Endothelial cell of umbilical vein (primary cell): Measurements from ENCODE around the gene ASB7. TPM values are rescaled to one million over a fixed set of nuclear protein-coding genes. Genes with fewer than 3 reads are reported as not detected.

Source experiments
- BruUV-seq: library from RNA; stranded (reverse); fragments of 400-500 nt; replicated peaks from 2 replicates; lab custom pipeline; 2021; lab: Mats Ljungman, UMichigan
- CTCF ChIA-PET: fragments of 300-600, 350-600 bp; sonication (Branson Sonifier 250); formaldehyde crosslinking; loops from one replicate; lab custom pipeline; 2021; ENCODE audit warnings: antibody characterized with exemption, inconsistent platforms; lab: Charles Lee
- POLR2A ChIA-PET: fragments of 300-600, 350-600 bp; sonication (Branson Sonifier 250); formaldehyde crosslinking; loops from one replicate; lab custom pipeline; 2021; ENCODE audit warnings: antibody characterized with exemption, inconsistent platforms; lab: Charles Lee
- DNase-seq: peaks from one replicate; pipeline ENCODE4 v3.0.0-alpha.2; 2011; ENCODE audit warnings: low read depth, low spot score
- FAIRE-seq: peaks from 2 replicates; lab custom pipeline; 2011; peaks lifted over from hg19 to GRCh38; lab: Jason Lieb, UNC
- H2AFZ ChIP-seq: 2 replicates; pipeline ENCODE4 v1.6.0; 2012; ENCODE audit warnings: low read depth, low read length, control low read depth, inconsistent platforms
- H3K27ac ChIP-seq: 2 replicates; pipeline ENCODE4 v1.5.1; 2011; ENCODE audit warnings: low read depth, mild to moderate bottlenecking, control low read depth, low read length, moderate library complexity; ENCODE audit not compliant: insufficient read depth
- H3K27me3 ChIP-seq, 2 experiments: 2 replicates each; pipeline versions ENCODE4 v1.6.0 to v1.6.1; 2011; ENCODE audit warnings: low read length in 2 of 2, mixed read lengths in 1 of 2; ENCODE audit not compliant: control insufficient read depth in 2 of 2, insufficient read depth in 2 of 2
- H3K36me3 ChIP-seq, 2 experiments: 2 replicates in 1 of 2; 3 replicates in 1 of 2; pipeline ENCODE4 v1.5.1; 2011; ENCODE audit warnings: low read length in 2 of 2, mild to moderate bottlenecking in 1 of 2, moderate library complexity in 1 of 2; ENCODE audit not compliant: control insufficient read depth in 2 of 2, insufficient read depth in 2 of 2; ENCODE audit errors: extremely low read depth in 1 of 2
- H3K4me1 ChIP-seq: 3 replicates; pipeline ENCODE4 v1.5.1; 2011; ENCODE audit warnings: mild to moderate bottlenecking, low read length; ENCODE audit not compliant: control insufficient read depth, insufficient read depth; ENCODE audit errors: extremely low read depth
- H3K4me2 ChIP-seq: 2 replicates; pipeline ENCODE4 v1.6.1; 2011; ENCODE audit warnings: low read length, control low read depth, mixed read lengths; ENCODE audit not compliant: insufficient read depth
- H3K4me3 ChIP-seq, 3 experiments: fragments of 200-600 bp in 1 of 3; sonication (generic), shearing (Covaris generic) in 1 of 3; replicated peaks in 1 of 3; 2 replicates each; pipeline ENCODE4 v1.5.1; 2011 to 2016; ENCODE audit warnings: control low read depth in 3 of 3, low read length in 3 of 3, mild to moderate bottlenecking in 2 of 3, inconsistent platforms in 1 of 3, low read depth in 1 of 3, moderate library complexity in 1 of 3; ENCODE audit not compliant: insufficient read depth in 1 of 3
- H3K79me2 ChIP-seq: 2 replicates; pipeline ENCODE4 v1.6.0; 2012; ENCODE audit warnings: low read length, inconsistent platforms; ENCODE audit not compliant: control insufficient read depth, insufficient read depth
- H3K9ac ChIP-seq: replicated peaks from 2 replicates; pipeline ENCODE3; 2011; ENCODE audit warnings: low read length, control low read depth; ENCODE audit not compliant: insufficient read depth; ENCODE audit errors: extremely low read depth
- H3K9me1 ChIP-seq: replicated peaks from 3 replicates; pipeline ENCODE4 v1.6.0; 2011; ENCODE audit warnings: mild to moderate bottlenecking, low read length; ENCODE audit not compliant: control insufficient read depth, insufficient read depth; ENCODE audit errors: extremely low read depth
- H3K9me3 ChIP-seq: replicated peaks from 2 replicates; pipeline ENCODE4 v1.5.1; 2012; ENCODE audit warnings: low read length, inconsistent platforms; ENCODE audit not compliant: control insufficient read depth, insufficient read depth
- H4K20me1 ChIP-seq: replicated peaks from 2 replicates; pipeline ENCODE3; 2011; ENCODE audit warnings: mild to moderate bottlenecking, low read length; ENCODE audit not compliant: control insufficient read depth, insufficient read depth; ENCODE audit errors: extremely low read depth
- CTCF ChIP-seq, 2 donors: IDR thresholded peaks; 1 replicate in 1 of 2; 2 replicates in 1 of 2; pipeline ENCODE4 v1.5.1; 2011; ENCODE audit warnings: low read length in 2 of 2, mild to moderate bottlenecking in 2 of 2, moderate library complexity in 2 of 2, control low read depth in 1 of 2, inconsistent platforms in 1 of 2, low read depth in 1 of 2; ENCODE audit not compliant: insufficient read depth in 1 of 2; ENCODE audit errors: extremely low read depth in 1 of 2
- EZH2 ChIP-seq: IDR thresholded peaks from 2 replicates; pipeline ENCODE4 v1.6.1; 2012; ENCODE audit warnings: borderline replicate concordance, low read depth, mild to moderate bottlenecking, moderate library complexity, low read length, inconsistent platforms; ENCODE audit not compliant: severe bottlenecking
- FOS ChIP-seq: IDR thresholded peaks from 2 replicates; pipeline ENCODE4 v1.6.1; 2011; ENCODE audit warnings: mild to moderate bottlenecking, low read length, moderate library complexity, borderline replicate concordance; ENCODE audit not compliant: insufficient read depth
- GATA2 ChIP-seq: IDR thresholded peaks from 2 replicates; pipeline ENCODE4 v1.7.0; 2011; ENCODE audit warnings: low read depth, mild to moderate bottlenecking, moderate library complexity, mixed read lengths, low read length; ENCODE audit not compliant: insufficient read length, insufficient read depth
- JUN ChIP-seq: IDR thresholded peaks from 2 replicates; pipeline ENCODE4 v1.6.1; 2011; ENCODE audit warnings: borderline replicate concordance, low read depth; ENCODE audit not compliant: insufficient read length, insufficient read depth
- MAX ChIP-seq: IDR thresholded peaks from 2 replicates; pipeline ENCODE4 v1.6.1; 2011; ENCODE audit not compliant: insufficient read depth, insufficient read length
- MYC ChIP-seq: IDR thresholded peaks from one replicate; pipeline ENCODE4 v1.6.1; 2011; ENCODE audit warnings: mild to moderate bottlenecking, low read depth, low read length
- POLR2A ChIP-seq: IDR thresholded peaks from 2 replicates; pipeline ENCODE4 v1.6.1; 2012; ENCODE audit warnings: low read depth, mild to moderate bottlenecking, control low read depth, low read length
- POLR2AphosphoS5 ChIP-seq: IDR thresholded peaks from 2 replicates; pipeline ENCODE4 v1.6.1; 2012; ENCODE audit warnings: low read depth, mild to moderate bottlenecking, control low read depth, low read length, moderate library complexity; ENCODE audit not compliant: insufficient read depth
- dilution Hi-C: fragments of 300-500 bp; cut with MboI; formaldehyde crosslinking; loops from one replicate; pipeline ENCODE4 v1.15.0; 2019; ENCODE audit warnings: low sequenced_read_pairs; ENCODE audit not compliant: extremely low pct_ligation_motif_present
- intact Hi-C: fragments of 100-400 bp; cut with micrococcal nuclease; formaldehyde crosslinking; loops from one replicate; pipeline ENCODE4 v1.10.0; 2022
- polyA plus RNA-seq, 4 experiments: library from polyadenylated mRNA; depleted of rRNA in 3 of 4; stranded (reverse) in 3 of 4; unstranded in 1 of 4; fragments of >200 nt; gene quantifications; 2 replicates each; pipeline versions ENCODE4 v1.2.1 to v1.2.3, GENCODE V29; 2011 to 2012; ENCODE audit warnings: missing spikeins in 1 of 4
- total RNA-seq: library from RNA; stranded (reverse); gene quantifications from 2 replicates; pipeline ENCODE4 v1.2.3, GENCODE V29; 2021

The ASB7 gene
- total and polyA plus RNA-seq, 2 donors (not counting 3 experiments of a cell fraction or from before 2014, with no cell fraction given): 6.8 to 13.3 TPM

GRCh38 chr15:100690032-100690794 lies 87.8 kb downstream of the ASB7 start:
- no TSS peak for BruUV-seq
- FAIRE-seq (no peak), DNase-seq (no peak)
- Histone ChIP-seq H3K27me3 (no peaks in the 10 kb centered on the region), H3K4me2 (no peak overlapping the region), H4K20me1 (no peaks in the 10 kb centered on the region), H3K4me3 (no peak overlapping the region), H3K27ac (no peak overlapping the region), H2AFZ (no peak overlapping the region), H3K9me1 (no peaks in the 10 kb centered on the region), H3K36me3 (no peaks in the 10 kb centered on the region), H3K9me3 (no peaks in the 10 kb centered on the region), H3K4me1 (peaks cover 8% of the 10 kb centered on the region), H3K79me2 (no peaks in the 10 kb centered on the region), H3K9ac (no peak overlapping the region)
- intact Hi-C loops: no loop called here
- no peak for TF ChIP-seq EZH2
- no peak for TF ChIP-seq MAX
- no peak for TF ChIP-seq FOS
- no peak for TF ChIP-seq JUN
- TF ChIP-seq POLR2AphosphoS5: no peak
- TF ChIP-seq CTCF (IDR thresholded peaks at IDR 0.05; ENCODE audit: extremely low read depth in 1 of 2, insufficient read depth in 1 of 2, low read depth in 1 of 2, low read length in 2 of 2): no peak
- TF ChIP-seq POLR2A: no peak
- TF ChIP-seq MYC: no peak
- no peak for TF ChIP-seq GATA2
- dilution Hi-C loops: no loop called here
- CTCF ChIA-PET: no interaction called here
- POLR2A ChIA-PET: no interaction called here
